Inflammatory macrophage treated with lipopolysaccharide for 4 hours (primary cell): ENCODE results near the gene YIF1B.

Experiments used
- DNase-seq: peaks from one replicate; pipeline ENCODE4 v3.0.0-alpha.2; 2020

YIF1B gene

DNA sequence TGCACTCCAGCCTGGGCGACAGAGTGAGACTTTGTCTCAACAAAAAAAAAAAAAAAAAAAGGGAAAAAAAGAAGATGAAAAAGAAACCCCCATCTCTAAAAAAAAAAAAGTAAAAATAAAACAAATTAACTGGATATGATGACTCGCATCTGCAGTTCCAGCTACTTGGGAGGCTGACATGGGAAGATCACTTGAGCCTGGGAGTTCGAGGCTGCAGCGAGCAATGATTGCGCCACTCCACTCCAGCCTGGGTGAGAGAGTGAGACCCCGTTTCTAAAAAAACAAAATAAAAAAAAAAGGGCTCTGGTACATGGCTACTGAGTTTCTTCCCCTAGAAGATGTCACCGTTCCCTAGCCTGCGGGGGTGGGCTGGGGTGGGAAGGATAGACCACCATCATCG lies 17.5 kb upstream of the YIF1B start:
- DNase-seq, result no peak

DNA sequence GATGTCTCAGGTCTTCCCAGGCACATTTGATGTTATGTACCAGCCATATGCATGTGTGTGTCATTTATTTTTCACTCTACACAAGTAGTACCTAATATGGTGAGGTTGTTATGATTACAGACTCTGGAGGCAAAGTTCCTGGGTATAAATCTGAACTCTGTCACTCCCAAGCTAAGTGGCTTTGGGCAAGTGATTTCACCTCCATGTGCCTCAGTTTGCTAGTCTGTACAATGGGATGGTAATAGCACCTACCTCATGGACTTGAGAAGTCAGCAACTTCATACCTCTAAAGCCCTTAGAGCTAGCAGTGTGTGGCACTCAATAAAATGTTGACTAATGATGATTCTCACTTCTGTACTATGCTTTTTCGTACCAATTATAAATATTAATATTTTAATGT lies 16.0 kb upstream of the YIF1B start:
- DNase-seq, result no peak

DNA sequence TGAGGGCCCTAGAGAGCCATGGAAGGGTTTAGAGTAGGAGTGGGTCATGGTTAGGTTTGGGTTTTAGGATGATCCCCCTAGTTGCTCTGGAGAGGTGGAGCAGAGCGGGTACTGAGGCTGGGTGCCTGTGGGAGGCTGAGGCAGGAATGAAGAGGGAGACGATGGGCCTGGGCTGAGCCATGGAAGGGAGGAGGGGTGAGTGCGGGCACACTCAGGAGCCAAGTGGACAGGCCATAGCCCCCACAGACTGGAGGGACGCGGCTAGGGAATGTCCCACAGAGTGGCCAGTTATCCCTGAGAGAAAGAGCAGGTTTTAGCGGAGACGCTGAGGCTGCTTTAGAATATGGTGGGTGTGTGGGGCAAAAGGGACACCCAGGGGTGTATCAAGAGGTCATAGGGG lies 13.9 kb upstream of the YIF1B start:
- DNase-seq, result no peak

DNA sequence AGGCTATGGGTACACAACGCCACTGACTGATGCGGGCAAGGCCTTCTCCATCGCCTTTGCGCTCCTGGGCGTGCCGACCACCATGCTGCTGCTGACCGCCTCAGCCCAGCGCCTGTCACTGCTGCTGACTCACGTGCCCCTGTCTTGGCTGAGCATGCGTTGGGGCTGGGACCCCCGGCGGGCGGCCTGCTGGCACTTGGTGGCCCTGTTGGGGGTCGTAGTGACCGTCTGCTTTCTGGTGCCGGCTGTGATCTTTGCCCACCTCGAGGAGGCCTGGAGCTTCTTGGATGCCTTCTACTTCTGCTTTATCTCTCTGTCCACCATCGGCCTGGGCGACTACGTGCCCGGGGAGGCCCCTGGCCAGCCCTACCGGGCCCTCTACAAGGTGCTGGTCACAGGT lies 10.8 kb upstream of the YIF1B start:
- no peak for DNase-seq

DNA sequence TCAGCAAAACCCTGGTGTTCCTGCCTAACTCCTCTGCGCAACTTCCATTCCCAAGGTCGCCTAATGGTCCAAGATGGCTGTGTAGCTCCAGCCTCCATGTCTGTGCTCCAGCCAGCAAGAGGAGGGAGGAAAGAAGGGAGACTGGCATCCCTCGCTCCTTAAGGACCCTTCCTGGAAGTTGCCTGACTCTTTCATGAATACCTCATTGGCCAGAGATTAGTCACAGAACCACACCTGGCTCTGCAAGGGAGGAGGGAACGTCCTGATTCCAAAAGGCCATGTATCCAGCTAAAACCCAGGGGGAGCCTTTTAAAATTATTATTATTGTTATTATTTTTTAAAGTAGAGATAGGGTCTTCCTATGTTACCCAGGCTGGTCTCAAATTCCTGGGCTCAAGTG lies 8.7 kb upstream of the YIF1B start:
- no peak for DNase-seq

DNA sequence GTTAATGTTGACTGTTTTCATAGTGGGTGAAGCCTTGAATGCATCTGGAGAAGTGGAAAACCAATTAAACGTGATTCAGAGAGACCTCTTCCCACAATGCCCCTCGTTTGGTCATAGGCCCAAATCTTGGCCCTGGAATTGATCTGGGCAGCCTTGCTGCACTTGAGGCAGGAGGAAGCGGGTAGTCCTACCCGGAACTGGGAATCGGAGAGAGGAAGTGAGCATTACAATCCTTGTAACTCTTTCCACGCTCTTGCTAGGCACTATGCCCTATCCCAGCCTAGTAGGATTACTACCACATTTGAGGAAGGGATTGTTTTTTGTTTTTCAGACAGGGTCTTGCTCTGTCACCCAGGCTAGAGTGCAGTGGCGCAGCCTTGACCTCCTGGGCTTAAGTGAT lies 7.5 kb upstream of the YIF1B start:
- peak; percentile 78 for DNase-seq

DNA sequence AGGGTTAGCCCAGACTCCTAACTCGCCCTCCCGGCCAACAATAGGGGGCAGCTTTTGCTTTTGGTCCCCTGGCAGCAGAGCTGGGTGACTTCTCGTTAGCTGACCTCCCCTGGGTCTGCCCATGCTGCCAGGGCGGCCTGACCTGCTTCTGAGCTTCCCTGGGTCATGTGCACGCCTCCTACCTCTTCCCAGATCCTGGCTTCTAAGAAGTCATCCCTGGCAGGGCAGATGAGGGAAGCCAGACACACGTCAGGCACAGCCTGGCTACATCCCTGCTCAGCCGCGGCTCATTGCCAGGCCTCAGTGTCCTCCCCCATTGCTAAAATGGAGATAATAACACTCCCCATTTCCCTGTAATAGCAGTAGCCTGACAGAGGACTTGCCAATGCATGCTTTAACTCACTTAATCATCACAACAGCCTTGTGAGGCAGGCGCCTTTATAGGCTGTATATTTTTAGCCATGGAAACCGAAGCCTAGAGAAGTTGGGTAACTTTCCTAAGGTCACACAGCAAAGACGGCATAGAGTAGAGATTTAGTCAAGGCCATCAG lies 6.0 kb upstream of the YIF1B start:
- peak; percentile 72 for DNase-seq

DNA sequence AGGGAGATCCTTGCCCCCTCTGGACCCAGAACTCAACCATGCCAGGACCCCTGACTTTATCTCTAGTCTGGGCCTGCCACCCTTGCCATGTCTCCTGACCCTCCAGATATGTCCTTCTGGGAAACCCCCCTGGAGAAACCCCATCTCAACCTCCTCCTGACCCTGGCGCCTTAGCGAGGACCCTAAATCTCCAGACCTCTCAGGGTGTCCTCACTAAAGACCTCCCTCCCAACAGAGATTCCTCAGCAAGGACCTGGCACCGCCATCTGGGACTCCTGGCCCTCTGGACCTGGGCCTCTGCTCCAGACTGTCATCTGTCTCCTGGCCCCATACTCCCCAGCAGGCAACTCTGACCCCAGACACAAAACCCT lies 5.2 kb upstream of the YIF1B start:
- no peak for DNase-seq

DNA sequence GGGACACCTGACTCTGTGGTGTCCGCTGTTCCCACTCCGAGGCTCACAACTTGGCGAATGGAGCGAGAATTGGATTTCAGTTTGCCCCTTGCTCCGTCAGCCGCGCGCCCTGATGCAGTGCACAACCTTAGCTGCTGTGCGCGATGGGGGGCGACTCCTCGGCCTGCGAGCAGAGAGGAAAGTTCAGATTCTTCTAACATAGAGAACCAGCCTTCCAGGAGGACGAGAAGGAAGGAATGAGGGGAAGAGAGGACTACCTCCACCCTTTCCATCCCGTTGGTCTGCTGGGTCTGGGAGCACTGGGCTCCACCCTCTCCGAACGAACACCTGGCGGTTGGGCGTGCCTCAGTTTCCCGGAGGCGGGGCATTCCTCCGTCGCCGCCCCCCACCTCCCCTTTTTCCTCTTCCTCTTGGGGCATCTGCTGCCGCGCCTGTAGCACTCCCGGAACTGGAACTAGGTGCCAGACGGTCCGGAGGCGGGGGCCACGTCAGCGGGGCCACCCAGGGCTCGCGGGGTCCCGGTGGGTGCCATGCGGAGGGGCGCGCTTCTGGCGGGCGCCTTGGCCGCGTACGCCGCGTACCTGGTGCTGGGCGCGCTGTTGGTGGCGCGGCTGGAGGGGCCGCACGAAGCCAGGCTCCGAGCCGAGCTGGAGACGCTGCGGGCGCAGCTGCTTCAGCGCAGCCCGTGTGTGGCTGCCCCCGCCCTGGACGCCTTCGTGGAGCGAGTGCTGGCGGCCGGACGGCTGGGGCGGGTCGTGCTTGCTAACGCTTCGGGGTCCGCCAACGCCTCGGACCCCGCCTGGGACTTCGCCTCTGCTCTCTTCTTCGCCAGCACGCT lies 3.9 kb upstream of the YIF1B start, which contains the start of gene KCNK6:
KCNK6 (plus strand) TSS at position 425 of the 838 bp plus-strand sequence; CDS start at position 531, 106 bp downstream.
- DNase-seq, result peak; percentile 63

DNA sequence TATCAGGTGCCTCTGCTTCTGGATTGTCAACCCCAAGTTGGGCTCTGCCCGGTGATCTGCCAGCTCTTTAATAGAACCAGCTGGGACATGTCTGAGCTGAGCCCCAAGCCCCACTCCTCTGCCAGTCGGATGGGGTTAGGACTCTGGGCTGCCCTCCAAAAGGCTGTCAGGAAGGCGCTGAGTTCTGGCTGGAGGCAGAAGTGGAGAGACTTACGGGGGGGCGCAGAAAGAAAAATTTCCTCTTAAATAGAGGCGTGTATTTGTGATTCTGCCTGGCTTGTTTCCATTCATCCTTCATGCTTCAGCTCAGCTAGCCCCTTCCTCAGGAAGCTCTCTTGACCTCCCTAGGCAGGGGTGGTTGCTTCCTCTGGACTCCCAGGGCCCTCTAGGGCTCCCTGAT lies 2.9 kb upstream of the YIF1B start:
- no peak for DNase-seq

DNA sequence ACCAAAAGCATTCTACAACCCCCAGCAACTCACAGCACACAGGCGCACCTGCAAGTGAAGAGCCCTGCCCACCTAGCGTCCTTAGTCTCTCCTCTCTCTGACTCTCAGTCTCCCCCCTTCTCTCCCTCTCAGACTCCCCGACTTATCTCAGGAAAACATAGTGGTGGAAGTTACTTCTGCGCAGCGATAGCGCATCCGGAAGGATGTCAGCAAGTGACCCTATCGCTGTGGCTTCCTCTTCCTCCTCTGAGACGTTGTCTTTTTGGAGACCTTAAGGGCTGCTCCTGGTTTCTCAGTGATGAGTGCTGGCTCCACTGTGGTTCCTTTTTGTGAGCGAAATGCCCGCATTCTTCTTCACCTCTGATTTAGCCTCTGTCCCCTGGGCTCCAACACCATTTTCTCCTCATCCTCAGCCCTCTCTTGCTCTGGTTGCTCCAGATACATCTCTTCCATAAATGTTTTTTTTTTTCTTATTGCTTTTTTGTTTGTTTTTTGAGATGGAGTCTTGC lies 1.4 kb upstream of the YIF1B start:
- peak; percentile 65 for DNase-seq

DNA sequence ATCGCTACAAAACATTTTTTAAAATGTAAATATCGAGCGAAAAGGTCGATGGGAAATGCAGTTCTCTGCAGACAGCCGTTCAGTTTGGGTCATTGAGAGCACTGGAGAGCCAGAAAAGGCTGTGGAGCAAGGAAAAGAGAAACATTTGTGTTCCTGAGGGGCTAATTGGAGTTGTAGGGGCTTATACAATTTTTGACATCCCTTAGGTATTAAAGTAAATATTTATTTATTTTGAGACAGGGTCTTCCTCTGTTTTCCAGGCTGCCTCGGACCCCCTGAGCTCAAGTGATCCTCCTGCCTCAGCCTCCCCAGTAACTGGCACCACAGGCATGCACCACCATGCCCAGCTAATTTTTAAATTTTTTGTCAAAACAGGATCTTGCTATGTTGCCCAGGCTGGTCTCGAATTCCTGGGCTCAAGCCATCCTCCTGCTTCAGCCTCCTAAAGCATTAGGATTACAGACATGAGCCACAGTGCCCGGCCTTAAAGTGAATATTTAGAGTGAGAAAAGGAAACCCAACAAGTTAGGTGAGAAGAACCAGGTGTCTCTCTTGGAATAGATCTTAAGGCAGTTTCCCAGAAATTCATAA lies 825 bp upstream of the YIF1B start:
- no peak for DNase-seq

DNA sequence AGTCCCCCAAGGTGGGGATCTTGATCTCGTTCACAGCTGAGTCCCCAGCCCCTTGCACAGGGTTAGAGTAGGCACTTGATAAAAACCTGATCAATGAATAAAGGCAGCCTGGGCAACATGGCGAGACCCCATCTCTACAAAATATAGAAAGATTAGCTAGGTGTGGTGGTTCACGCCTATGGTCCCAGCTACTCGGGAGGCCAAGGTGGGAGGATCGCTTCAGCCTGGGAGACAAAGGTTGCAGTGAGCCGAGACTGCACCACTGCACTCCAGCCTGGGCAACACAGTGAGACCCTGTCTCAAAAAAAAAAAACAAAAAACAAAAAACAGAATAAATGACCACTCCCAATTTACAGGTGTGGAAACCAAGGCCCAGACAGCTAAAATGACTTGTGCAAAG lies 4.8 kb downstream of the YIF1B start:
- no peak for DNase-seq

DNA sequence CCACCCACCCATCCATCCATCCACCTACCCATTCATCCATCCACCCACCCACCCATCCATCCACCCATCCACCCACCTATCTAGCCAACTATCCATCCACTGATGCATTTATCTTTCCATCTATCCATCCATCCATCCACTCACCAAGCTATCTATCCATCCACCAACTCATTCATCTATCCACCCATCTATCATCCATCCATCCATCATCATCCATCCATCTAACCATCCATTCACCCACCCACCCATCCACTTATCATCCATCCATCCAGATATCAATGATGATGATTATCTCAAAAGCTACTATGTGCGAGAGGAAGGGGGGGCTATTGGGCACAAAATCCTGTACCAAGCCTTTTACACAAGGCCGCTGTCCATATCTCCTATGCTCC lies 5.5 kb downstream of the YIF1B start:
- DNase-seq, result no peak

DNA sequence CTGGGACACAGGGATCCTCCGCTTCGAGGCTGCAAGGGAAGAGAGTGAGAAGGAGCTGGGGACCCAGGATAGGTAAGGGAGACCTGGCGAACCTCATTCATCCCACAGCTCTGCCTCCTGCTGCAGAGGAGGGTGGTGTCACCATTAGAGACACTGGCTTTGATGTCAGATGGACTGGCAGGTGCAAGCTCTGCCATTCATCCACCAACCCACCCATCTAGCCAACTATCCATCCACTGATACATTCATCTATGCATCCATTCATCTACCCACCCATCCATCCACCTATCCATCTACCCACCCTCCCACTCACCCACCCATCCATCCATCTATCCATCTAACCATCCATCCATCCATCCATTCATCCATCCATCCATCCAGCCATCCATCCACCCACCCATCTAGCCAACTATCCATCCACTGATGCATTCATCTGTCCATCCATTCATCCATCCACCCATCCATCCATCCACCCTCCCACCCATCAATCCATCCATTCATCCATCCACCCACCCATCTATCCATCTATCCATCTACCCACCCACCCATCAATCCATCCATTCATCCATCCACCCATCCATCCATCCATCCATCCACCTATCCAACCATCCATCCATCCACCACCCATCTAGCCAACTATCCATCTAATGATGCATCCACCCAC lies 6.0 kb downstream of the YIF1B start:
- DNase-seq, result no peak

DNA sequence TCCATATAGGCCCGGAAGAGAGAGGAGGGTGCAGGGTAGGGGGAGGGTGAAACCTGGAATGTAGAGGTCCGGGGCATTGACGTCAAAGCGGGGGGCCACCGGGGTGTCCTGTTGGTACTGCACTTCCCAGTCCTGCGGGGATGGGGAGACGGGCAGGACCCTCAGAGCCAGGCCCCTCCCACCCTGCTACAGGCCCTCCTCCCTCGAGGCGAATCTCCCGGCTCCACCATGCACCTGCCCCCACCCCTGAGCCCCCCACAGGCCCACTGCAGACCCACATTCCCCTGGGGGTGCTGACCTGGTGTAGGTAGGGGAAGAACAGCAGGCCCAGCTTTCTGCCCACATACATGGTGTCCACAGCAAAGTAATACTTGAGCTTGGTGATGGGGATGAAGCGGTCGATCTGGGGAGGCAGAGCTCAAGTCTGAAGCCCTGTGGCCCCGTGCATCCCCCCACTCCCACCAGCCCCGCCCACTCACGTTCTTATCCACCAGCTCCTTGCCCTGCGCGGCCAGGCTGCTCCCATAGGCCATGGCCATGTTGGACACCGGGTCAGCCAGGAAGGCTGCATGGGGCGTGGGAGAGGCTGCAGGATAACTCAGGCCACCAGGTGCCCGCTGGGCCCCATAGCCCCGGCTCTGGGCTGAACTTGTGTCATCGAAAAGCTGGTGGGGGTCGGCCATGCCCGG lies 6.7 kb downstream of the YIF1B start:
- DNase-seq, result no peak

DNA sequence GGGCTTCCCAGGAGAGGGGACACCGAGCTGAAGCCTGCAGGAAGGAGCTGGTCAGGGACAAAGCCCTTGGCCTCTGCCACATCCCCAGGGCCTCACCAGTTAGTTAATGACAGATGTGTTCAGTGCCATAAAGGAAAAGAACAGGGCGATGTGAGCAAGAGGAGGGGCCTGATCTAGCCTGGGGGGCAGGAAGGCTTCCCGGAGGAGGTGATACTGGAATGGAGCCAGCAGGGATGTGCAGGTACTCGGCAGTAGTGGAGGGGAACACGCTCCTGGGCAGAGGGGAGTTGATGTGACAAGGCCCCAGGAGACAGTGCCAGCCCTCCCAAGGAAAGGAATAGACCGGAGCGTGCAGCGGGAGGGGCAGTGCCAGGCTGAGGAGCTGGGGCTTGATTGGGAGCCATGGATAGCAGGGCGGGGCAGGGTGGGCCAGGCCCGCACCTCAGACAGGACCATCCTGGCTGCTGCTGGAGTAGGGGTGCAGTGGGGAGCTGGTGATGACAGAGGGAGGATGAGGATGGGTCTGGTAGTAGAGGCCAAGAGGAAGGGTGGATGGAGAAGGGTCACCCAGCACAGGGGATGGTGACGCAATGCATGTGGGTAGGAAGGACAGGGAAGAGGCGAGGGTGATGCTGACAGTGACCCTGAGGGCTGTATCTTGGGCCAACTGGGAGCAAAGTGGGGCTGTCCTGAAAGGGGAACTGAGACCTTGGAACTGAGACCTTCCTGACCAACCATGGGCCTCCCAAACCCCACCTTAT lies 7.6 kb downstream of the YIF1B start:
- peak; percentile 47 for DNase-seq

DNA sequence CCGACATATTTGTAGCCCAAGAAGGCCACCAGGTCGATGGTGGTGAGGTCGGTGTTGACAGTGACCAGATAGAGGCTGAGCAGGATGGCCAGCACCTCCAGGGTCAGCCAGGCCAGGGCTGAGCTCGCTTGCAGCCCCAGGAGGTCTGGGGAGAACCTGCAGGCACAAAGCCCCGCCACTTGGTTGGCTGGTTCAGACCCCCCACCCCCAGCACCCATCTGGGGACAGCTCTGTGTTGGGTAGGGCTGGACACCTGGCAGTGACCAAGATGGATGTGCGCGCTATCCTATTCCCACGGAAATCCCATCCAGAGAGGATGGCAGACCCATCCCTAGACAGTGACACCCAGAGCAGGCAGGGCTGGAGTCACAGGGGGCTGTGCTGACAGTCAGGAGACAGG lies 8.2 kb downstream of the YIF1B start:
- DNase-seq, result no peak

DNA sequence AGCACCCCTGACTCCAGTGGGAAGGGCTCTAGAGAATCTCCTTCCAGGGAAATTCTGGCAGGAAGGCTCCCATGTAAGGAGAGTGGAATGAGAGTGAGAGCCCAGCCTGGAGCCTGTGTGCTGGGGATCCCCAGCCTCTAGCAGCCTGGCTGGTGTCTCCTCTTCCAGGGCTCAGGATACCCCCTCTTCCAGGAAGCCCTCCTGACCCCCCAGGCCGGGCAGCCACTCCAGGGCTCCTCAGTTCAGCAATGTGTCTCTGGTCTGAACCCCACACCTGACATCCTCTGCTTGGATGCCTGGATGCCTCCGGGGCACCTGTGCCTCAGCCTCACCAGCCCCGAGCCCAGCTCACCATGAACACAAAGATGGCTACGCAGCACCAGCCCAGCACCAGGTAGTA lies 8.7 kb downstream of the YIF1B start:
- no peak for DNase-seq

DNA sequence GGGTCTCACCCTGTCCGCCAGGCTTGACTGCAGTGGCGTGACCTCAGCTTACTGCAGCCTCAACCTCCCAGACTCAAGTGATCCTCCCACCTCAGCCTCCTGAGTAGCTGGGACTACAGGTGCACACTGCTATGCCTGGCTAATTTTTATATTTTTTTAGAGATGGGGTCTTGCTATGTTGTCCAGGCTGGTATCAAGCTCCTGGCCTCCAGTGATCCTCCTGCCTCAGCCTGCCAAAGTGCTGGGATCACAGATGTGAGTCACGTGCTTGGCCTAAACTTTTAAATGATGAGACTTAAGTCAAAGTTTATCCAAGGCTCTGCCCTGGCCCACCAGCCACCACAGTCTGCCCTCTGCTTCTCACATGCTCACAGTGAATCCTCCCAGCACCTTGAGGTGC lies 9.5 kb downstream of the YIF1B start:
- DNase-seq, result no peak

DNA sequence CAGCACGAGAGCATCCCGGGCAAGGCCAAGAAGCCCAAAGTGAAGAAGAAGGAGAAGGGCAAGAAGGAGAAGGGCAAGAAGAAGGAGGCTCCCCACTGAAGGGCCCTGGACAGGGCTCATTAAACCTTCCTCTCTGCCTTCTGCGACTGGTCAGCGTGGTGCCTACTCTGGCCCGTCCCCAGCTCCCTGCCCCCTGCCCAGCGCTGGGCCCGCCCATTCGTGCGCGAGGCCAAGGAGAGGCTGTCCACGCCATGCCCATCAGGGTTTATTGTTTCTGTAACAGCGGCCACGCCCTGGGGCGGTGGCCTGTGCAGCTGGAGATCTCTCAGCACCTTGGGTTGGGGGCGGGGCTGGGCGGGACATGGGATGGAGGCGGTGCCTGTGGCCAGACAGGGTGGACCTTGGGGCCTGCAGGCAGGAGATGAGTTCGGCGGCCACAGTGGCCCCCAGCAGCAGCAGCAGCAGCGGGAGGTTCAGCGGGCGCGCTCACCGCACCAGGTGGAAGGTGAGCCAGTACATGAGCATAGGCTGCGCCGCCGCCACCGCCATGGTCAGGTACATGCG lies 10.8 kb downstream of the YIF1B start:
- no peak for DNase-seq

DNA sequence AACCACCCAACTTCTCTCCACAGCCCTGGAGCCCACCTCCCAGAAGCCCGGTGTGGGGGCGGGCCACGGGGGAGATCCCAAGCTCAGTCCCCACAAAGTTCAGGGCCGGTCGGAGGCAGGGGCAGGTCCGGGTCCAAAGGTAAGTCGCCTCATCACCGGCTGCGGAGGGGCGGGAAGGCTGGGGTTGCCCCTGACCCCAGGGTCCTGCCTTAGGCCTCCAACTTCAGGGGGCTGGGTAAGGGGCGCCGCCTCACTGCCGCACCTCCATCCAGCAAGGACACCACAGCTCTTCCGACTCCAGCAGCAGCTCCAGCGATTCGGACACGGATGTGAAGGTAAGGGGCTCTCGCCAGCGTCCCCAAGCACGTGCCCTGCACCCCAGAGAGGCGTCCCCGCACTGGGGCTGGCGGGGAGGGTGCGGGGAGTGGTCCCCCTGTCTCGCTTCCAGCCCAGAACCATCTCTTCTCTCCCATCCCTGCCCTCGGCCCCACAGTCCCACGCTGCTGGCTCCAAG lies 11.3 kb downstream of the YIF1B start:
- no peak for DNase-seq
